Hepatocyte (in vitro differentiated cells): Measurements from ENCODE around the gene COX10. TPM values are rescaled to one million over a fixed set of nuclear protein-coding genes. Genes with fewer than 3 reads are reported as not detected.
A peak's percentile ranks its signal among the peaks of the same experiment; 100 is the strongest.

Source experiments
- DNase-seq: peaks from one replicate; pipeline ENCODE4 v3.0.0-alpha.2; 2016; ENCODE audit warnings: low spot score
- H2AFZ ChIP-seq: fragments of 200-600 bp; sonication (generic); 2 replicates; pipeline ENCODE4 v1.6.0; 2016; ENCODE audit warnings: antibody characterized with exemption, mild to moderate bottlenecking
- H3K27ac ChIP-seq: fragments of 200-600 bp; sonication (generic); 2 replicates; pipeline ENCODE4 v1.5.1; 2016; ENCODE audit warnings: mild to moderate bottlenecking
- H3K27me3 ChIP-seq: fragments of 200-600 bp; sonication (generic); 2 replicates; pipeline ENCODE4 v1.6.1; 2016
- H3K36me3 ChIP-seq: fragments of 200-600 bp; sonication (generic); replicated peaks from 2 replicates; pipeline ENCODE4 v1.5.1; 2016; ENCODE audit warnings: low read depth; ENCODE audit not compliant: insufficient read depth
- H3K4me1 ChIP-seq: fragments of 200-600 bp; sonication (generic); 2 replicates; pipeline ENCODE4 v1.5.1; 2016; ENCODE audit warnings: mild to moderate bottlenecking, moderate library complexity; ENCODE audit not compliant: insufficient read depth
- H3K4me2 ChIP-seq: fragments of 200-600 bp; sonication (generic); 2 replicates; pipeline ENCODE4 v1.6.0; 2016
- H3K4me3 ChIP-seq: fragments of 200-600 bp; sonication (generic); 2 replicates; pipeline ENCODE4 v1.5.1; 2016; ENCODE audit warnings: mild to moderate bottlenecking
- H3K79me2 ChIP-seq: fragments of 200-600 bp; sonication (generic); 2 replicates; pipeline ENCODE4 v1.6.0; 2017; ENCODE audit warnings: mild to moderate bottlenecking
- H3K9me2 ChIP-seq: fragments of 200-600 bp; sonication (generic); replicated peaks from 2 replicates; pipeline ENCODE4 v1.6.0; 2017; ENCODE audit warnings: mild to moderate bottlenecking; ENCODE audit not compliant: insufficient read depth
- H3K9me3 ChIP-seq: fragments of 200-600 bp; sonication (generic); 2 replicates; pipeline ENCODE4 v1.5.1; 2016; ENCODE audit warnings: low read depth, mild to moderate bottlenecking
- H4K20me1 ChIP-seq: fragments of 200-600 bp; sonication (generic); 2 replicates; pipeline ENCODE4 v1.6.0; 2016; ENCODE audit warnings: mild to moderate bottlenecking; ENCODE audit not compliant: insufficient read depth, poor library complexity, severe bottlenecking
- EZH2 ChIP-seq: fragments of 200-600 bp; sonication (generic); IDR thresholded peaks from 2 replicates; pipeline ENCODE4 v1.6.1; 2016; ENCODE audit warnings: antibody characterized with exemption, mild to moderate bottlenecking, borderline replicate concordance
- EZH2phosphoT487 ChIP-seq: fragments of 200-600 bp; sonication (generic); IDR thresholded peaks from one replicate; pipeline ENCODE4 v1.6.1; 2018; ENCODE audit warnings: antibody characterized with exemption, mild to moderate bottlenecking, low read depth, moderate library complexity; ENCODE audit not compliant: unreplicated experiment, severe bottlenecking
- WGBS: methylation state at CpG from one replicate; pipeline ENCODE4 v1.1.6; 2016; ENCODE audit warnings: low lambda C conversion rate; ENCODE audit errors: missing lambda C conversion rate; 5-methylcytosine and 5-hydroxymethylcytosine counted together
- polyA plus RNA-seq: library from polyadenylated mRNA; unstranded; fragments of >200 nt; fragmentation: Nextera tagmentation; extraction: Ambion mirVana; gene quantifications from 2 replicates; pipeline ENCODE4 v1.2.1, GENCODE V29; 2016
- total RNA-seq: library from RNA; depleted of rRNA; stranded (reverse); fragments of >200 nt; gene quantifications from 2 replicates; pipeline ENCODE4 v1.2.3, GENCODE V29; 2014
- TF ChIP-seq, protein P1 (sequence below): fragments of 200-600 bp; sonication (generic); IDR thresholded peaks from 2 replicates; pipeline ENCODE4 v1.5.1; 2016; ENCODE audit warnings: antibody characterized with exemption, mild to moderate bottlenecking; ENCODE audit not compliant: poor library complexity

Gene COX10
- total and polyA plus RNA-seq, 2 experiments from 2014 or later: 23.2 to 27.6 TPM

DNA sequence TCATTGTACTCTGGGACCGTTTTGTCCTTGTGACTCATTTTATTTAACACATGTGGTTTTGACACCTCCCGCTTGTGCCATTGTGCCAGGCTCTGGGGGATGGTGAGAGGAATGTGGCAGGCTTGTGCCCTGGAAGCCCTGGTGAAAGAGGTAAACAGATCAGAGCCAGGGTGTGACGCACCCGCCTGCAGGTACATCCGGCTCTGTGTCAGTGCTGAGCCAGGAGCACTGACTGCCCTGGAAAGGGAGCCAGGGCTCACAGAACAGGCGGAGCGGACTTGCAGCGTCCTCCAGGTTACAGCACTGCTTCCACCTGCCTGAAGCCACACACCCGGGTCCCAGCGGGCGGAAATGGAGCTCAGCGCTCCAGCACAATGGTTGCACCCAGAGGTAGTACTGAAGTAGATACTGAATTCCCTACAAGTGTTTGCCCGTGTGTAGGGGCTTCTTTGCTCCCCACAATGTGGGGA, 136.7 kb downstream of the COX10 start:
- Histone ChIP-seq H3K9me3 (no peaks in the 10 kb centered on the region), H3K36me3 (no peaks in the 10 kb centered on the region), H3K27me3 (no peaks in the 10 kb centered on the region), H2AFZ (no peak overlapping the region), H3K4me3 (no peak overlapping the region), H3K27ac (no peak overlapping the region), H3K4me1 (peaks cover 6% of the 10 kb centered on the region), H3K4me2 (no peak overlapping the region), H4K20me1 (no peaks in the 10 kb centered on the region), H3K79me2 (no peaks in the 10 kb centered on the region), H3K9me2 (no peaks in the 10 kb centered on the region)
- TF ChIP-seq EZH2: no peak
- no peak for TF ChIP-seq EZH2phosphoT487
- TF ChIP-seq, protein P1, sequence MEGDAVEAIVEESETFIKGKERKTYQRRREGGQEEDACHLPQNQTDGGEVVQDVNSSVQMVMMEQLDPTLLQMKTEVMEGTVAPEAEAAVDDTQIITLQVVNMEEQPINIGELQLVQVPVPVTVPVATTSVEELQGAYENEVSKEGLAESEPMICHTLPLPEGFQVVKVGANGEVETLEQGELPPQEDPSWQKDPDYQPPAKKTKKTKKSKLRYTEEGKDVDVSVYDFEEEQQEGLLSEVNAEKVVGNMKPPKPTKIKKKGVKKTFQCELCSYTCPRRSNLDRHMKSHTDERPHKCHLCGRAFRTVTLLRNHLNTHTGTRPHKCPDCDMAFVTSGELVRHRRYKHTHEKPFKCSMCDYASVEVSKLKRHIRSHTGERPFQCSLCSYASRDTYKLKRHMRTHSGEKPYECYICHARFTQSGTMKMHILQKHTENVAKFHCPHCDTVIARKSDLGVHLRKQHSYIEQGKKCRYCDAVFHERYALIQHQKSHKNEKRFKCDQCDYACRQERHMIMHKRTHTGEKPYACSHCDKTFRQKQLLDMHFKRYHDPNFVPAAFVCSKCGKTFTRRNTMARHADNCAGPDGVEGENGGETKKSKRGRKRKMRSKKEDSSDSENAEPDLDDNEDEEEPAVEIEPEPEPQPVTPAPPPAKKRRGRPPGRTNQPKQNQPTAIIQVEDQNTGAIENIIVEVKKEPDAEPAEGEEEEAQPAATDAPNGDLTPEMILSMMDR: no peak
- 92% methylated on average over 13 of the region's 13 CpGs for WGBS
- no peak for DNase-seq

DNA sequence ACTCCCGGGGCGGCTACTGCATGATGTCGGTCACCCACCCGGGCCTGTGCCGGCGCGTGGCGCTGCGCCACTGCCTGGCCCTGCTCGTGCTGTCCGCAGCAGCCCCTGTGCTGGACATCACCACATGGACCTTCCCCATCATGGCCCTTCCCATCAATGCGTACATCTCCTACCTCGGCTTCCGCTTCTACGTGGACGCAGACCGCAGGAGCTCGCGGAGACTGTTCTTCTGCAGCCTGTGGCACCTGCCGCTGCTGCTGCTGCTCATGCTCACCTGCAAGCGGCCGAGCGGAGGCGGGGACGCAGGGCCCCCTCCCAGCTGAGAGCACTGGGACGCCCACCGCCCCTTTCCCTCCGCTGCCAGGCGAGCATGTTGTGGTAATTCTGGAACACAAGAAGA, 137.6 kb downstream of the COX10 start:
- no peaks in the 10 kb centered on the region for H3K9me2 ChIP-seq
- H3K4me2 ChIP-seq: no peak overlapping the region
- no peaks in the 10 kb centered on the region for H3K4me1 ChIP-seq
- H3K36me3 ChIP-seq: no peaks in the 10 kb centered on the region
- no peak for DNase-seq
- H3K27me3 ChIP-seq: no peaks in the 10 kb centered on the region
- no peak overlapping the region for H3K27ac ChIP-seq
- H3K79me2 ChIP-seq: no peaks in the 10 kb centered on the region
- no peaks in the 10 kb centered on the region for H4K20me1 ChIP-seq
- H2AFZ ChIP-seq: no peak overlapping the region
- no peak overlapping the region for H3K4me3 ChIP-seq
- 98% methylated on average over 24 of the region's 29 CpGs for WGBS
- TF ChIP-seq EZH2phosphoT487 (no peak), EZH2 (no peak)
- TF ChIP-seq, protein P1: no peak
- H3K9me3 ChIP-seq: no peaks in the 10 kb centered on the region

- Histone ChIP-seq H3K27ac (no peak overlapping the region), H3K79me2 (no peaks in the 10 kb centered on the region), H2AFZ (no peak overlapping the region), H3K9me2 (no peaks in the 10 kb centered on the region), H3K4me3 (no peak overlapping the region), H3K36me3 (no peaks in the 10 kb centered on the region), H3K9me3 (no peaks in the 10 kb centered on the region), H3K4me1 (no peaks in the 10 kb centered on the region), H3K4me2 (no peak overlapping the region), H3K27me3 (no peaks in the 10 kb centered on the region), H4K20me1 (no peaks in the 10 kb centered on the region)
- WGBS: 95% methylated on average over 5 of the region's 5 CpGs
- no peak for TF ChIP-seq EZH2phosphoT487
- TF ChIP-seq, protein P1: no peak
- no peak for TF ChIP-seq EZH2
- DNase-seq: no peak
Measured at GRCh38 chr17:14207791-14208190, 138.5 kb downstream of the COX10 start.

DNA sequence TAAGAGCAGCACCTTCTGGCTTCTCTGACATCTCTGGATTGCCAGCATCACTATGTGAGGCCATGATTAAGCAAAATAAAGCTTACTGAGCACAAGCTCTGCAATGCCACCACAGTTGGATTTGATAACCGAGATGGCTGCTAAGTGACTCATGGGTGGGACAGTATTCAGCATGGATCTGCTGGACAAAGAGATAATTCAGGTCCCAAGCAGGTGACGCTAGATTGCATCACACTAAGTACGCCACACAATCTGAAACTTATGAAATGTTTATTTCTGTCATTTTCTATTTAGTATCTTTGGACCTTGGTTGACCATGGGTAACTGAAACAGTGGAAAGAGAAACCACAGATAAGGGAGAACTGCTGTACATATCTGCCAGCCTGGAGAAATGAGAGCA, 139.9 kb downstream of the COX10 start:
- peak; percentile 46 for DNase-seq
- H3K79me2 ChIP-seq: no peaks in the 10 kb centered on the region
- WGBS: 68% methylated on average over 3 of the region's 3 CpGs
- peak overlapping the region; percentile 49 for H3K27ac ChIP-seq
- no peak overlapping the region for H3K4me2 ChIP-seq
- no peak overlapping the region for H2AFZ ChIP-seq
- TF ChIP-seq, protein P1: no peak
- TF ChIP-seq EZH2phosphoT487 (no peak), EZH2 (no peak)
- no peaks in the 10 kb centered on the region for H3K9me2 ChIP-seq
- H3K4me1 ChIP-seq: no peaks in the 10 kb centered on the region
- no peaks in the 10 kb centered on the region for H4K20me1 ChIP-seq
- no peaks in the 10 kb centered on the region for H3K9me3 ChIP-seq
- H3K36me3 ChIP-seq: no peaks in the 10 kb centered on the region
- no peak overlapping the region for H3K4me3 ChIP-seq
- H3K27me3 ChIP-seq: no peaks in the 10 kb centered on the region
